ENCODE data around the gene SYCN.

The SYCN gene

DNA sequence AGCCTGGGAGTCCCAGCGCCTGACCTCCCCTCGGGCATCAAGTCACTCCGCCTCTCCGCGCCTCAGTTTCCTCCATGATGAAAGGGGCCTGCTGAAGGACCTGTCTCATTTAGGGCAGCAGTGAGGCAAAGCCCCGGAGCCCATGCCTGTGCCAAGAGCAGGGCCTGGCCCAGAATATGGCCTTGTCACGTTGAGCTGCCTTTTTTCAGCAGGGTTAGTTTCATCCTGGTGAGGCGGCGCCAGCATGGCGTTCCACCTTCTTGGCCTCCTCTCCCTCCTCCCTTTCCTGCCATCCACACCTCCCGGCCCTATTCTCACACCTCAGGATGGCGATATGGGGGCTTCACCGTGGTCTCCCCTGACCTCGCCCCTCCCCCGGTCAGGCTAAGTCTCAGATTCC is 48.3 kb downstream of the SYCN start:
- DNase-seq (ENCODE audit: low read depth) = no peak

DNA sequence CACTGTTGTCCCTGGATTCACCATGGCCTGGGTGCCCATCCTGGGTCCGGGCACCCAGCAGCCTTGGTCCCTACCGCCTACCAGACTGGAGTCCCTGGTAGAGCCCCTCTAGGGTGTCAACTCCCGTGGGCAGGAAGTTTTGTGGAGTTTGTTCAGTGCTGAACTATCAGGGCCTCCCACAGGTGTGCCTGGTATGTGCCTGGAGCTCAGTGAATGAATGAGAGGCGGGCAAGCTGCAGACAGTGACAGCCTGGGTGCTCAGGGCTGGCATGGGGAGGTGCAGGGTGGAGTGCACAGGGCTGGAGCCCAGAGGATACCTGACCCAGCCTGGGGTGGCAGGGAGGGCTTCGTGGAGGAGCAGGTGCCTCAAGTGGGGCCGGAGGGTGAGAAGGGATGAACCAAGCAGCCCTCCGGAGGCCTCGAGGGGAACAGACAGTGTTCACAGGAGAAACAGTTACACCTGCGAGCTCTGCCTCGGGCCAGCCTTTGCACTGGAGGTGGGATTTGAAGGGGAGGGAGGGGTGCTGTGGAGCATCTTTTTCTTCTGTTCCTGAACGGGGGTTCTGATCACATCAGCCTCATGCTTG is 48.9 kb downstream of the SYCN start:
- DNase-seq (ENCODE audit: low read depth) = no peak

DNA sequence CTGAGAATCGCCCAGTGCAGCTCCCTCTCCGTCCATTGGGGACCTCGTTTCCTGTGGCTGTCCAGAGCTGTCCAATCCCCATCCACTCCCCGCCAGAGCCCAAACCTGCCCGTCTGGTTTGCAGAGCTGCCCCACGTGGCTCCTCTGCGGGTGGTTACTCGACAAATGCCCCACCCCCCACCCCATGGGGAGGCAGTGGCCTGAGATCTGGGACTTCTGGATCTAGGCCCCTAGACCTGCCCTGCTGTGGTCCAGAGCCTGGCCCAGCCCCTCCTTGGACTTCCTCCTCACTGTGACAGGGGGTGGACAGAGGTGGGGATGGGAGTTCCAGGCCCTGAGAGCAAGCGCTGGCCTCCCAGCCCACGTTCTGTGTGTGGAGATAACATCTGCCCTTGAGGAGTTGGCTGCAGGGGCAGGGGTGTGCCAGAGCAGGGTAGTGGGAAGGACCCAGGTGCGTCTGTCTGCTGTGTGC is 49.4 kb downstream of the SYCN start:
- DNase-seq (ENCODE audit: low read depth) = no peak

DNA sequence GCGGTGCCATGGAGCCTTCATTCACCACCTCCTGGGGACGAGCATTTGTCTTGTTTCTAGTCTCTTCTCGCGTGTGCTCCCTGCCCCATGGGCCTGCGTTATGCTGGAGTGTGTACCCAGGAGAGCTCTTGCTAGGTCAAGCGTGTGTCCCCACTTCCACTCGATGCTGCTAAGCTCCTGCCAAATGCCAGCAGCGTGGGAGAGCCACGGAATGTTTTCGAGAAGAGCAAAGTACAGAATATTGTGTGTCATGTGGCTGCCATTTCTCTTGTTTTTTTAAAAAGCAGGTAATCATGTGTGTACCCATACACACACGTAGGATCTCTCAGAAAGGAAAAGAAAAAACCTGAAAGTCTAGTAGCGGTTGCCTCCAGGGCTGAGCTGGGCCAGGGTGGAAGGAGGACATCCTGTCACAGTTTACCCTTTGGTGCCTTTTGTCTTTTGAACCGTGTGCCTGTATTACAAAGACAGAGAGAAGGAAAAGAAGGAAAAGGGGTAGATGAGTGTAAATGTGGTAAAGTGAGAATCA is 49.9 kb downstream of the SYCN start:
- no peak for DNase-seq (ENCODE audit: low read depth)
